GM12874 (cell line): ENCODE data around the gene WDFY4.

ENCODE experiments used
- TF ChIP-seq, protein P1 (sequence below): IDR thresholded peaks from 2 replicates; pipeline ENCODE4 v1.5.1; 2011; ENCODE audit warnings: low read depth, mild to moderate bottlenecking, control low read depth, low read length, moderate library complexity; ENCODE audit not compliant: insufficient read depth

The WDFY4 gene

GRCh38 chr10:48939790-48940325, 255.2 kb downstream of the WDFY4 start, which contains the start of gene LRRC18:
TSS of gene LRRC18 (minus strand) at chr10:48939840. CDS start at chr10:48914155, 25,685 bp downstream.
- TF ChIP-seq, protein P1, sequence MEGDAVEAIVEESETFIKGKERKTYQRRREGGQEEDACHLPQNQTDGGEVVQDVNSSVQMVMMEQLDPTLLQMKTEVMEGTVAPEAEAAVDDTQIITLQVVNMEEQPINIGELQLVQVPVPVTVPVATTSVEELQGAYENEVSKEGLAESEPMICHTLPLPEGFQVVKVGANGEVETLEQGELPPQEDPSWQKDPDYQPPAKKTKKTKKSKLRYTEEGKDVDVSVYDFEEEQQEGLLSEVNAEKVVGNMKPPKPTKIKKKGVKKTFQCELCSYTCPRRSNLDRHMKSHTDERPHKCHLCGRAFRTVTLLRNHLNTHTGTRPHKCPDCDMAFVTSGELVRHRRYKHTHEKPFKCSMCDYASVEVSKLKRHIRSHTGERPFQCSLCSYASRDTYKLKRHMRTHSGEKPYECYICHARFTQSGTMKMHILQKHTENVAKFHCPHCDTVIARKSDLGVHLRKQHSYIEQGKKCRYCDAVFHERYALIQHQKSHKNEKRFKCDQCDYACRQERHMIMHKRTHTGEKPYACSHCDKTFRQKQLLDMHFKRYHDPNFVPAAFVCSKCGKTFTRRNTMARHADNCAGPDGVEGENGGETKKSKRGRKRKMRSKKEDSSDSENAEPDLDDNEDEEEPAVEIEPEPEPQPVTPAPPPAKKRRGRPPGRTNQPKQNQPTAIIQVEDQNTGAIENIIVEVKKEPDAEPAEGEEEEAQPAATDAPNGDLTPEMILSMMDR = no peak

GRCh38 chr10:48940372-48940771, 255.7 kb downstream of the WDFY4 start:
- TF ChIP-seq, protein P1 = no peak

DNA sequence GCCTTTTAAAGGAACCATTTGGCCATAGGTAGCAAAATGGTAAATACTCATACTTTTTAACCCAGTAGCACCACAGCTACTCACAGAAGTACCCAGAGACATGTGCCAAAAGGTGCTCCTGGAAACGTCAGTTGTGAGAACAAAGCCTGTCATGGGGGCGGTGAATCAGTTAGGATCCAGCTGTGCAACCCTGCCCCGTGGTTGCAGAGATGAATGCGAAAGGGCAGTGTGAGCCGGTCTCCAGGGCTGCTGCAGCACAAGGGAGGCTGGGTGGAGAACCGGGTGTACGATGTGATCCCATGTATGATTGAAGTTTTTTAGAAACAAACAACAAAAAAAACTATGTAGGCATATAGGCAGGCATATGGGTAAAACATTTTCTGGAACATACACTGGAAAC, 256.3 kb downstream of the WDFY4 start:
- TF ChIP-seq, protein P1 = no peak

- TF ChIP-seq, protein P1 = no peak
Measured at GRCh38 chr10:48941427-48942075, 256.9 kb downstream of the WDFY4 start.

GRCh38 chr10:48943096-48943495, 258.4 kb downstream of the WDFY4 start:
- TF ChIP-seq, protein P1 = no peak

GRCh38 chr10:48944171-48944570, 259.5 kb downstream of the WDFY4 start:
- TF ChIP-seq, protein P1 = no peak

- TF ChIP-seq, protein P1 = no peak
Measured at GRCh38 chr10:48945441-48946130, 260.9 kb downstream of the WDFY4 start.
